GM20000 (cell line): ENCODE measurements around the gene SERTAD4.

Source experiments
- DNase-seq: peaks from one replicate; pipeline ENCODE4 v3.0.0; 2012; ENCODE audit warnings: low spot score
- TF ChIP-seq, protein P1 (sequence below): IDR thresholded peaks from 2 replicates; pipeline ENCODE4 v1.5.1; 2012; ENCODE audit warnings: mild to moderate bottlenecking, control low read depth; ENCODE audit errors: extremely low read depth, missing control alignments

SERTAD4 gene

DNA sequence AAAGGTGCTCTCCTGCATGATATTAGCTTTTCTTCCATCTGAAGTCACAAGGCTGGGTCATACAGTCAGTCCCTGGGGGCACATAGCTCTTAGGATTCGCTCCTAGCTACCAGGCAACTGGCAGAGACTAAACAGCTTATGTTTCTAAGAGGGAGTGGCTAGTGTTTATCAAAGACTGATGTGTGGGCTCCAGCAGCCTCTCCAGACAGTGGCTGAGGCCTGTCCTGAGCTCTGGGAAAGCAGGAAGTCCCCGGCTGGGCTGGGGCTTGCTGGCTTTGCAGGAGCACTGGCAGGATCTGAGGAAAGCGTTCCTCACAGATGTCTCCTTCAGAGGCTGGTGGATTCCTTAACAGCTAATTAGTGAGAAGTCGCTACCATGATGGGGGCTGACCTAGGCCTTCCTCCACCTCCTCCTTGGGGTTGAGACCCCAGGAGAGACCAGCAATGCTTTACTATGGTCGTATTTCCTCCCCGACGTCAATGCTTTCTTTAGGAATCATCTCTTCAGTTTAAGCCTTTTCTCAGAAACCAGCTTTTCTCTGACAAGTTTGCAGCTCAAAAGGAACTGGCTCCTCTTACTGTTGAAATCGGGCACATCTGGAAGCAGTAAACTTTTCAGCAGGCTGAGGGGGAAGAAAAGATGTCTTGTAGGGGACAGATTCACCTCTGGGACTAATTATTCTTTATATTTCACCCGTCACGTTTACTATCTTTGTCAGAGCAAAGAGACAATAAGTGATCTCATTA is 62.6 kb downstream of the SERTAD4 start:
- TF ChIP-seq, protein P1, sequence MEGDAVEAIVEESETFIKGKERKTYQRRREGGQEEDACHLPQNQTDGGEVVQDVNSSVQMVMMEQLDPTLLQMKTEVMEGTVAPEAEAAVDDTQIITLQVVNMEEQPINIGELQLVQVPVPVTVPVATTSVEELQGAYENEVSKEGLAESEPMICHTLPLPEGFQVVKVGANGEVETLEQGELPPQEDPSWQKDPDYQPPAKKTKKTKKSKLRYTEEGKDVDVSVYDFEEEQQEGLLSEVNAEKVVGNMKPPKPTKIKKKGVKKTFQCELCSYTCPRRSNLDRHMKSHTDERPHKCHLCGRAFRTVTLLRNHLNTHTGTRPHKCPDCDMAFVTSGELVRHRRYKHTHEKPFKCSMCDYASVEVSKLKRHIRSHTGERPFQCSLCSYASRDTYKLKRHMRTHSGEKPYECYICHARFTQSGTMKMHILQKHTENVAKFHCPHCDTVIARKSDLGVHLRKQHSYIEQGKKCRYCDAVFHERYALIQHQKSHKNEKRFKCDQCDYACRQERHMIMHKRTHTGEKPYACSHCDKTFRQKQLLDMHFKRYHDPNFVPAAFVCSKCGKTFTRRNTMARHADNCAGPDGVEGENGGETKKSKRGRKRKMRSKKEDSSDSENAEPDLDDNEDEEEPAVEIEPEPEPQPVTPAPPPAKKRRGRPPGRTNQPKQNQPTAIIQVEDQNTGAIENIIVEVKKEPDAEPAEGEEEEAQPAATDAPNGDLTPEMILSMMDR, result no peak
- no peak for DNase-seq
